GM08714 (cell line): ENCODE data around the gene HOXB3.
"Not testable (repeated sequence)": the region's sequence is repeated elsewhere in the genome, so short reads cannot be mapped to it uniquely, and the experiment has no call there.

ENCODE experiments used
- H3K4me3 ChIP-seq: fragments of 200-500 bp; sonication (Bioruptor generic); 2 replicates; pipeline ENCODE4 v1.5.1; 2014; ENCODE audit warnings: mild to moderate bottlenecking, low read length, inconsistent platforms
- ZNF274 ChIP-seq: IDR thresholded peaks from 2 replicates; pipeline ENCODE4 v1.6.1; 2012; ENCODE audit warnings: mild to moderate bottlenecking, low read depth, low read length

HOXB3 gene

GRCh38 chr17:48545539-48545938 lies 44.5 kb downstream of the HOXB3 start:
- no peak for TF ChIP-seq ZNF274
- no peak overlapping the region for H3K4me3 ChIP-seq

DNA sequence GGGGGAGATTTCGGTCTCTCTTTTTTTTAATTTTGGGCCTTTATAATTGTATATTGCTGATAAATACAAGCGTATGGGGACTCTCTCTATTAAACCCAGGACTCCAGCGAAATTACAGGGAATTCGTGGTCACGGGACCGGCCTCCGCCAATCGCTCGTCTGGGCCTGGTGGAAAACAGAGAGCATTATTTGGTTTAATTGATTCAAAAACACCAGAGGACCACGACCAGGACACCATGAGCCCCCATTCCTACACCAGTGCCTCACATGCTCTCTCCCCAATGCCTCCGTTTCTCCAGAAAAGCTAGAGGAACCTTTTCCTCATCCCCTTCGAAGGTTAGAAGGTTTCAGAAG lies 45.0 kb downstream of the HOXB3 start, which contains the start of gene HOXB2:
Gene HOXB2, minus strand, starts transcription at position 88 of the 354 bp plus-strand sequence. CDS start 198 bp downstream, outside the sequence.
- H3K4me3 ChIP-seq = peak within 1 kb of the TSS; percentile 88
- no peak for TF ChIP-seq ZNF274

- H3K4me3 ChIP-seq = peak overlapping the region; percentile 88
- no peak for TF ChIP-seq ZNF274
Observed at GRCh38 chr17:48544349-48545021, 45.6 kb downstream of the HOXB3 start.

DNA sequence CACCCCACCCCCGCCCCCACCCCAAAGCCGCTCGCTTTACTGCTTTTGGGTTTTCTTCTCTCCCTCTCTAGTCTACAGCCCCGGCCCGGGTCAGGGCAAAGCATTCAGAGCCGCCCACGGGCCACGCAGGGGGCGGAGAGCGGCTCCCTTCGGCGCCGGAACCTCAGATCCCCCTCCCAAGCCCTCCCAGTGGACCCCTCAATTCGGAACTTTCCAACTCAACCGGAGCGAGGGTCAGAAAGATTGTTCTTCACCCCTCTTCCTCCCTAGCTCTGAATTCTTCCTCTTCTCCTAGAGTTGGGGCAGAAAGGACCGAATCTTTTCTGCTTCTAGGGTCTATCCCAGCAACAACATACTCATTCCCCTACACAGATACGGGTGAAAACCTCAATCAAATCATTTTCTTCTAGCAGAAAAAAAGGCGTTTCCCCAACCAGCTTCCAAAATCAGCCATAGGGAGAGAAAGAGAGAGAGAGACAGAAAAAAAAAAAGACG lies 46.1 kb downstream of the HOXB3 start:
- peak overlapping the region; percentile 88 for H3K4me3 ChIP-seq
- no peak for TF ChIP-seq ZNF274

- peak overlapping the region; percentile 88 for H3K4me3 ChIP-seq
- TF ChIP-seq ZNF274 = no peak
Observed at GRCh38 chr17:48543107-48543853, 46.8 kb downstream of the HOXB3 start.

DNA sequence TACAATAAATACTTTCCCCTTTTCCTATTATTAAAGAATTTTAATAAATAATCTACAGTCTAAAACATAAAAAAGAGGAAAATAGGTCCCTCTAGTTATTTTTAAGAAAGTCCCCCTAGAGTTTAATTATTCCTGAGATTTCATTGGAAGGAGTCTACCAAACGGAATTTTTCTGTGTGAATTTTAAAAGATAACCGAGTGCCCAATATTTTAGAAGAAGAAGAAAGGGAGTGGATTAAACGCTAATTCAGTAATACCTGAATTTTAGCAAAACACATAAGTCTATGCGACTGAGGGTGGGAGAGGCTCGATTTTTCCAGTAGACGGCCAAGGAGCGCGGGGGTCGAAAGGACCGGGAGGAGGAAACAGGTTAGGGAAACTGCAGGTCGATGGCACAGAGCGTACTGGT lies 47.3 kb downstream of the HOXB3 start:
- H3K4me3 ChIP-seq = peak overlapping the region; percentile 88

DNA sequence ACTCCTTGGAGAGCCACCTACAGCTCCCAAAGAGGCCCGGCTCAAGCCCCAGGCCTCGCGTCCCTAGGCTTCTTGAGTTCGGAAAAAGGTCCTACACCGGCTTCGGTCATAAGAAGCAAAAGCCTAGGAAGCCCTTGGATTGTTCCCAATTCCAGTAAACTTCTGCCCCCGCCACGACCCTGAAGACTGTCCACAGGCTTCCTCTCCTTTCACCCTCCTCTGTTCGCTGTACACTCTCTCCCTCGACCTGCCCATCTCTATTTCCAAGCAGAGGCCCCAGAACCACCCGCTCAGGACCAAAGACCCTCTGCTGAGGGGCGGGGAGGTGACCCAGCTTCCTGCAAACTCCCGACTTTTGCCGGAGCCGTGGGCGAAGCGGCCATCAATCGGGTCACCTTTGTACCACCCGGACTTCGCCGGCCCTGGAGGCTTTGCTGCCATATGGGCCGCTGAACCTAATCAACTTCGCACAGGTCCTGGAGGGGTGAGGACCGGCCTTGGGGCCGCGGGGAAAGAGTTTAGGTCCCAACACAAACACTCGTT lies 47.9 kb downstream of the HOXB3 start:
- no peak for TF ChIP-seq ZNF274
- H3K4me3 ChIP-seq = peak overlapping the region; percentile 88

More for the DNA sequence above, 47.3 kb downstream of the HOXB3 start:
- no peak for TF ChIP-seq ZNF274

GRCh38 chr17:48541577-48542113 lies 48.4 kb downstream of the HOXB3 start:
- peak overlapping the region; percentile 88 for H3K4me3 ChIP-seq
- TF ChIP-seq ZNF274 = no peak

- no peak for TF ChIP-seq ZNF274
- H3K4me3 ChIP-seq = peak overlapping the region; percentile 88
Observed at GRCh38 chr17:48541036-48541576, 48.9 kb downstream of the HOXB3 start.

GRCh38 chr17:48540213-48540612 lies 49.8 kb downstream of the HOXB3 start:
- H3K4me3 ChIP-seq = no peak overlapping the region
- TF ChIP-seq ZNF274 = no peak

GRCh38 chr17:48539177-48539576 lies 50.9 kb downstream of the HOXB3 start:
- no peak overlapping the region for H3K4me3 ChIP-seq
- no peak for TF ChIP-seq ZNF274

DNA sequence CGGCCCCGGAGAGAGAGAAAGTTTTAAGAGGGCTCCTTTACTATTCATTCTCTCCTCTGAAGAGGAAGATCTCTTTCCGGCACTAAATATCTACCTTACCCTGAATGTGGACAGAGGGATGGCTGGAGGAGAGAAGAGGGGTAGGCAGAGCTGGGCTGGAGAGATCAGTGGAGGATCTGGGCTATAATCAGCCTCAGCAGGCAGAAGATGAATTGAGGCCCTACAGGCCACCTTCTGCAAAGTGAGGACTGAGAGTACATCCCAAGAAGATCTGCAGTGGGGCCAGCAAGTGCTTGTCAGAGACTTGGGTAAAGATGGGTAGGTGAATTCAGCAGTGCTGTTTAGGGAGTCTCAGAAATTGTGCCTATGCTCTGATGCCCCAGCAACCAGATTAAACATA lies 52.7 kb downstream of the HOXB3 start:
- no peak overlapping the region for H3K4me3 ChIP-seq
- TF ChIP-seq ZNF274 = no peak

GRCh38 chr17:48535793-48536559 lies 54.1 kb downstream of the HOXB3 start:
- not testable (repeated sequence) for H3K4me3 ChIP-seq

- TF ChIP-seq ZNF274 = no peak
- no peak overlapping the region for H3K4me3 ChIP-seq
Observed at GRCh38 chr17:48532261-48532660, 57.8 kb downstream of the HOXB3 start.
